Activated naive CD8-positive, alpha-beta T cell (primary cell): ENCODE measurements around the gene UBE2G1.
"Not testable (repeated sequence)": the region's sequence is repeated elsewhere in the genome, so short reads cannot be mapped to it uniquely, and the experiment has no call there.

Experiments
- H3K27ac Mint-ChIP-seq: one replicate; pipeline ENCODE4 v1.8.0; 2021; ENCODE audit warnings: mixed read lengths
- H3K27me3 Mint-ChIP-seq: one replicate; pipeline ENCODE4 v1.8.0; 2021; ENCODE audit warnings: mixed read lengths
- H3K36me3 Mint-ChIP-seq: one replicate; pipeline ENCODE4 v1.8.0; 2021; ENCODE audit warnings: mixed read lengths
- H3K4me1 Mint-ChIP-seq: one replicate; pipeline ENCODE4 v1.8.0; 2021; ENCODE audit warnings: low read depth, mixed read lengths
- H3K4me3 Mint-ChIP-seq: one replicate; pipeline ENCODE4 v1.8.0; 2021; ENCODE audit warnings: mild to moderate bottlenecking, mixed read lengths
- H3K9me3 Mint-ChIP-seq: one replicate; pipeline ENCODE4 v1.8.0; 2021; ENCODE audit warnings: low read depth, mixed read lengths

The UBE2G1 gene

DNA sequence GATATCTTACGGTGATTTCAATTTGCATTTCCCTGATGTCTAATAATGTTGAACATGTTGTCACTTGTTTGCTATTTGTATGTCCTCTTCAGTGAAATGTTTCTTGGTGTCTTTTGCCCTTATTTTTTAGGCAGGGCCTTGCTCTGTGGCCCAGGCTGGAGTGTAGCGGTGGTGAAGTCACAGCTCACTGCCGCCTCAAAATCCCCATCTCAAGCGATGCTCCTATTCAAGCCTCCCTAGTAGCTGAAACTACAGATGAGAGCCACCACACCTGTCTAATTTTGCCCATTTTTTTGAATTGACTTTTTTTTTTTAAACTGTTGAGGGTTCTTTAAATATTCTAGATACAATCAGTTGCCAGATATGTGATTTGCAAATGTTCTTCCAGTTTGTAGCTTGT, 8.3 kb downstream of the UBE2G1 start:
- no peak overlapping the region for H3K4me3 Mint-ChIP-seq
- peaks cover 5% of the 10 kb centered on the region for H3K36me3 Mint-ChIP-seq
- H3K27me3 Mint-ChIP-seq, result no peaks in the 10 kb centered on the region
- peaks cover 60% of the 10 kb centered on the region for H3K4me1 Mint-ChIP-seq
- no peaks in the 10 kb centered on the region for H3K9me3 Mint-ChIP-seq
- peak overlapping the region; percentile 59 for H3K27ac Mint-ChIP-seq

DNA sequence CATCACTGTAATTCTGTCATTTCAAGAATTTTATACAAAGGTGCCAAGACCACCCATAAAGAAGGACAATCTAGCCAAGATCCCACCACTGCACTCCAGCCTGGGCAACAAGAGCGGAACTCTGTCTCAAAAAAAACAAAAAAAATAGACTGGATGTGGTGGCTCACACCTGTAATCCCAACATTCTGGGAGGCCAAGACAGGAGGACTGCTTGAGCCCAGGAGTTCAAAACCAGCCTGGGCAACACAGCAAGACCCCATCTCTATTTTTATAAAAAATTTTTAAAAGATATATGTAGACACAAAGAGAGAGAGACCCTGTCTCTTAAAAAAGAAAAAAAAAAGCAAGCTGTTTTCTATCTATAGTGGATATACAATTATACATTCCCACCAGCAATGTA, 8.8 kb downstream of the UBE2G1 start:
- Mint-ChIP-seq H3K27ac (peak overlapping the region; percentile 59), H3K27me3 (no peaks in the 10 kb centered on the region), H3K4me3 (peak overlapping the region; percentile 60), H3K9me3 (no peaks in the 10 kb centered on the region), H3K4me1 (peaks cover 60% of the 10 kb centered on the region), H3K36me3 (peaks cover 5% of the 10 kb centered on the region)

DNA sequence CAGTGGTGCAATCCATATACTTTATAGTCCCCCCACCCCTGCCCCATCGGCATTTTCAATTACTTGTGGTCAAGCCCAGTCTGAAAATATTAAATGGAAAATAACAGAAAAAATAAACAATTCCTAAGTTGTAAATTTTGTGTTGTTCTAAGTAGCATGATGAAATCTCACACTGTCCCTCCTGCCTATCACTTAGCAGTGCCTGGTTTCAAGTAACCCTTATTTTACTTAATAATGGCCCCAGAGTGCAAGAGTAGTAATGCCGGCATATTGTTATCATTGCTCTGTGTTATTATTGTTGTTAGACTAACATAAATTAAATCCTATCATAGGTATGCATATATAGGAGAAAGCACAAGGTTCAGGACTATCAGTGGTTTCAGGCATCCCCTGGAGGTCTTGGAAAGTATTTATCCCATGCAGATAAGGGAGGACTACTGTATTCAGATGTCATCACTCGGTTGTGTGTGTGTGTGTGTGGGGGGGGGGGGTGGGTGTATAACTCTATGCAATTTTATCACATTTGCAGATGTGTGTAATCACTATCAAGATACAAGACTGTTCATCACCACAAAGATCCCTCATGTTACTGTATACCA, 9.3 kb downstream of the UBE2G1 start:
- H3K27ac Mint-ChIP-seq, result no peak overlapping the region
- peaks cover 58% of the 10 kb centered on the region for H3K4me1 Mint-ChIP-seq
- no peaks in the 10 kb centered on the region for H3K9me3 Mint-ChIP-seq

DNA sequence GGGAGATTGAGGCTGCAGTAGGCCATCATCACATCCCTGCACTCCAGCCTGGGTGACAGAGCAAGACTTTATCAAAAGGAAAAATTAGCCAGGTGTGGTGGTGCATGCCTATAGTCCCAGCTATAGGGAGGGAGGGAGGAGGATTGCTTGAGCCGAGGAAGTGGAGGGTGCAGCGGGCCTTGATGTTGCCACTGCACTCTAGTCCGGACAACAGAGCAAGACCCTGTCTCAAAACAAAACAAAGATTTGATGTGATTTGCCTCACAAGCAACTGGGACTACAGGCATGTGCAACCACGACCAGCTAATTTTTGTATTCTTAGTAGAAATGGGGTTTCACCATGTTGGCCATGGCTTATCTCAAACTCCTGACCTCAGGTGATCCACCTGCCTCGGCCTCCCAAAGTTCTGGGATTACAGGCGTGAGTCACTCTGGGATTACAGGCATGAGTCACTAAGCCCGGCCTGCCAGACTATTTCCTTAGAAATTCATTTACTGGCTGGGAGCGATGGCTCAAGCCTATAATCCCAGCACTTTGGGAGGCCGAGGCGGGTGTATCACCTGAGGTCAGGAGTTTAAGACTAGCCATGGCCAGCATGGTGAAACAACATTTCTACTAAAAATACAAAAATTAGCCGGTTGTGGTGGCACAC, 11.5 kb downstream of the UBE2G1 start:
- Mint-ChIP-seq H3K4me3 (no peak overlapping the region), H3K4me1 (peaks cover 57% of the 10 kb centered on the region)

More for the DNA sequence above, 9.3 kb downstream of the UBE2G1 start:
- Mint-ChIP-seq H3K4me3 (peak overlapping the region; percentile 60), H3K27me3 (no peaks in the 10 kb centered on the region), H3K36me3 (peaks cover 5% of the 10 kb centered on the region)

DNA sequence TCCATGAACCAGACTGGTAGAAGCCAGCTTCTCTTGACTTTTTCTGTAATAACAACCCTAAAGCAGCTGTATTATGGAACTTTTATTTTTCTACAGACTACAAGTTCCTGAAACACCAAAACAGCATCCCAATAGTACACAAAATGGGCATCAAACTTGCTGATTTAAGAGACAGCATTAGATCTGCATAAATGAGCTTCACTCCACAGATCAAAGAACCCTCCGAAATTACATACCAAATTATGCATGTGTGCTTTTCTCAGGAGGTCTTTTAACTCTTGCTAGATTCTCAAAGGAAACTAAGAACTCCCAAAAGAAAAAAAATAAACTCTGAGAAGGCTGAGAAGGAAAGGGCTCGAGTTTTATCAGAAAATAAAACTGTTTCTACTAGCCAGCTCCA, 12.3 kb downstream of the UBE2G1 start:
- Mint-ChIP-seq H3K4me3 (peak overlapping the region; percentile 13), H3K9me3 (no peaks in the 10 kb centered on the region), H3K4me1 (peaks cover 54% of the 10 kb centered on the region), H3K27ac (peak overlapping the region; percentile 71), H3K36me3 (peaks cover 5% of the 10 kb centered on the region), H3K27me3 (no peaks in the 10 kb centered on the region)

More for the DNA sequence above, 11.5 kb downstream of the UBE2G1 start:
- Mint-ChIP-seq H3K9me3 (no peaks in the 10 kb centered on the region), H3K27me3 (no peaks in the 10 kb centered on the region), H3K27ac (no peak overlapping the region), H3K36me3 (peaks cover 5% of the 10 kb centered on the region)

DNA sequence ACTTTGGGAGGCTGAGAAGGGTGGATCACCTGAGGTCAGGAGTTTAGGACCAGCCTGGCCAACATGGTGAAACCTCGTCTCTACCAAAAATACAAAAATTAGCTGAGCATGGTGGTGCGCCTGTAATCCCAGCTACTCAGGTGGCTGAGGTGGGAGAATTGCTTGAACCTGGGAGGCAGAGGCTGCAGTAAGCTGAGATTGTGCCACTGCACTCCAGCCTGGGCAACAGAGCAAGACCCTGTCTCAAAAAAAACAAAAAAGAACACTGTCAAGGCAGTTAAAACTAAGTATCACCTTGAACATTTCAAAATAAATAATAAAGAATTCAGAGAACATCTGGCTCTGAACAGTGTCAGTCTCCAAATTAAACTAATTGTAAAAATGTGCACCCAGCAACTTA, 16.3 kb downstream of the UBE2G1 start:
- not testable (repeated sequence) for H3K36me3 Mint-ChIP-seq, H3K27ac Mint-ChIP-seq, H3K4me3 Mint-ChIP-seq, H3K27me3 Mint-ChIP-seq, H3K9me3 Mint-ChIP-seq
- H3K4me1 Mint-ChIP-seq, result peaks cover 52% of the 10 kb centered on the region

DNA sequence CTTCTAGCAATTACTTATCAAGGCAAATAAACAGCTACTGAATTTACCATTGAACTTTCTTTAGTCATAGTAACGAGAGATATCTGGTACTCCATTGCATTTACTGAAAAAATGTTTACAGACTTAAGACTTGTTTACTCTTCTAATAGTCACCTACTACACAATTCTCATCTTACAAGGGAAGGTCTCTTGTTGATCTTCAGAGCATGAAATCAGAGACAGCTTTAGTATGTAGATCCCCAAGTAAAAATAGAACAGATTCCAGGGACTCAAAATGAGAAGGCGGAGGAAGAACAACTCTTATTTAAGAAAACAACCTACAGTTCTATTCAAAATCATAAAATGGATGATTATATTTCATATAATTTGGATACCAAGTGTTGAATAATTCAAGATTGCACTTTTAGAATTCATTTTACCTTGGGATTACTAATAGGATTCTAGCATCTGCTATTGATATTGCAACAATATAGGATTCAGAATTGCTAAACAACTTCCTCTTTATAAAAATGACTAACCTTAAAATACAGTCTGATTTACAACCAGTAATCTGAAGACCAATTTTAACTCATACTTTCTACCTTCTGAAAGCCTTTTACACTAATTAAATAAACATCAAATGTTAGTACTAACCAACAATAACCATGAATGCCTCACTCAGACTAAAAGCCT, 20.8 kb downstream of the UBE2G1 start:
- no peaks in the 10 kb centered on the region for H3K27me3 Mint-ChIP-seq
- no peak overlapping the region for H3K4me3 Mint-ChIP-seq
- H3K27ac Mint-ChIP-seq, result peak overlapping the region; percentile 46
- H3K36me3 Mint-ChIP-seq, result no peaks in the 10 kb centered on the region
- peaks cover 32% of the 10 kb centered on the region for H3K4me1 Mint-ChIP-seq
- no peaks in the 10 kb centered on the region for H3K9me3 Mint-ChIP-seq

DNA sequence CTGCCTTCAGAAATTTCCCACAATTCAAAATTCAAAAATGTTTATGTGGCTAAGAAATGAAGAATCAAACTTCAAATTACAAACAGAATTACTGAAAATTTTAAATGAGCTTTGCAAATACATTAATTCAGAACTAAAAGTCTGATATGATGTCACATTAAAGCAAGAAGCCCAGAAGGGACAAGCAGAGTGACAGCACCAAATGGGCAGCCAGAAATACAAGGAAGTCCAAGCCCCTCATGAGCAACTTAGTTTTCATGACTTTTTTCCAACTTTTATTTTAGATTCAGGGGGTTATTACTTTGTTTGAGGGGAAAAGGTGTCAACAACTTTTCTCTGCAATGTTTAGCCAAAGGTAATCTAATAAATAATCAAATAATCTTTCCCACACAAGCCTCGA, 21.5 kb downstream of the UBE2G1 start:
- Mint-ChIP-seq H3K36me3 (peaks cover 2% of the 10 kb centered on the region), H3K9me3 (no peaks in the 10 kb centered on the region), H3K27ac (no peak overlapping the region), H3K27me3 (no peaks in the 10 kb centered on the region), H3K4me3 (no peak overlapping the region), H3K4me1 (peaks cover 36% of the 10 kb centered on the region)

DNA sequence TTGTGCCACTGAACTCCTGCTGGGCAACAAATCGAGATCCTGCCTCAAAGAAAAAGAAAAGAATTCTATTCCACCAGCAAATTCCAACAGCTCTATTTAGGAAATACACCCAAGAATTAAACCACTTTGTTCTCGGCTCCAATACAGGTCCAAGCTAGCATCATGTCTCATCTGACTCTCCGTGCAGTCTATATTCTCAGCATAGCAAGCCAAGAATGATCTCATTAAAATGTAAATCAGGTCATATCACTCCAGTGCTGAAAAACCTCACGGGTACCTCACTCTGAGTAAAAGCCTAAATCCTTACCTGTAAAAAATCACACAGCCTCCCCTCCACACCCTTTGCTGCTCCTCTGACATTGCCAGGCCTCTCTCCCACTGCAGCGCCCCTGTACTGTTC, 23.9 kb downstream of the UBE2G1 start:
- no peak overlapping the region for H3K27ac Mint-ChIP-seq
- peaks cover 40% of the 10 kb centered on the region for H3K4me1 Mint-ChIP-seq
- H3K27me3 Mint-ChIP-seq, result no peaks in the 10 kb centered on the region
- no peaks in the 10 kb centered on the region for H3K9me3 Mint-ChIP-seq
- H3K36me3 Mint-ChIP-seq, result peaks cover 2% of the 10 kb centered on the region
- H3K4me3 Mint-ChIP-seq, result no peak overlapping the region

DNA sequence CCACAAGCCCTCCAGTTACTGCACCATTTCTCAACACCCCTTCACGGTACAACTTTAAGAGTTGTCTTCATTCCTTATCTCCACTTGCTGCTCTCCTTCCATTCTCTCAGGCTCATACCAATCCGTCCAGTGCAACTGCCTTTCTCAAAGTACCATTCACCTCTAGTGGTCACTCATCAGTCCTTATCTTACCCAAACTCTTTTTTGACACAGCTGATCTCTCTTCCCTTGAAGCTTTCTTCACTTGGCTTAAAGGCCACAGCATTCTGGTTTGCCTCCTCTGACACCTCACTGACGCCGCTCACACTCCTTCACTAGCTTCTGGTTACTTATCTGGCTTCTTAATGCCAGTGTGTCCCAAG, 24.9 kb downstream of the UBE2G1 start:
- no peaks in the 10 kb centered on the region for H3K27me3 Mint-ChIP-seq
- H3K4me3 Mint-ChIP-seq, result no peak overlapping the region
- H3K36me3 Mint-ChIP-seq, result peaks cover 2% of the 10 kb centered on the region

DNA sequence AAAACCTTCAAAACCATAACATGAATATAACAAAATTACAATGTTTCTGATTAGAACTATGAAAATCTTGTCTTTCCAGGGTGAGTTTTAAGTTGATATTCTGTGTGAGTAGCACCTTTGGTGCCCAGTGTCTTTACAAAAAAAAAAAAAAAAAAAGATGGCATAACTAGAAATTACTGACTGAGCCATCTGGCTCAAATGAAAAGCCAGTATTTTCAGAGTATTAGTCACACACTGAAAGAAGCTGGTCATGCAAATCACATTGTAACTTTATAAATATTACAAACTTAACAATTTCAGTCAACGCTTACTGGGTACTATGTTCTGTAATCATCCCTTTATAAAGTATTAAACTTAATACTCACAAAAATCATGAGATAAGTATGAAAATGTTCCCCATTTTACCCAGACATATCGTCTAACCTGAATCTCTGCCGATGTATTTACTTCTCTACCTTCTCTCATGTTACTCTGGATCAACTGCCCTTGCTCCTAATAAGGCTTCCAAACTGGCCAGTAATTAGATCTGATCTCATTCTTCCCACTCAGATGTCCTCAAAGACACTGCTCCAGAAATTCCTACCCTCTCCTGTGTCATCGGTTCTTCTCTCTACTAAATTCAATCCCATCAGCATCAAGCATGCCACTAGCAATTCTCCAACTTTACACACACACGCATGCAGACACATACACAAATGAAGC, 25.4 kb downstream of the UBE2G1 start:
- H3K9me3 Mint-ChIP-seq, result no peaks in the 10 kb centered on the region
- peaks cover 43% of the 10 kb centered on the region for H3K4me1 Mint-ChIP-seq
- no peaks in the 10 kb centered on the region for H3K27me3 Mint-ChIP-seq
- peaks cover 2% of the 10 kb centered on the region for H3K36me3 Mint-ChIP-seq
- H3K4me3 Mint-ChIP-seq, result no peak overlapping the region
- H3K27ac Mint-ChIP-seq, result no peak overlapping the region

More for the DNA sequence above, 24.9 kb downstream of the UBE2G1 start:
- Mint-ChIP-seq H3K4me1 (peaks cover 43% of the 10 kb centered on the region), H3K27ac (no peak overlapping the region), H3K9me3 (no peaks in the 10 kb centered on the region)

DNA sequence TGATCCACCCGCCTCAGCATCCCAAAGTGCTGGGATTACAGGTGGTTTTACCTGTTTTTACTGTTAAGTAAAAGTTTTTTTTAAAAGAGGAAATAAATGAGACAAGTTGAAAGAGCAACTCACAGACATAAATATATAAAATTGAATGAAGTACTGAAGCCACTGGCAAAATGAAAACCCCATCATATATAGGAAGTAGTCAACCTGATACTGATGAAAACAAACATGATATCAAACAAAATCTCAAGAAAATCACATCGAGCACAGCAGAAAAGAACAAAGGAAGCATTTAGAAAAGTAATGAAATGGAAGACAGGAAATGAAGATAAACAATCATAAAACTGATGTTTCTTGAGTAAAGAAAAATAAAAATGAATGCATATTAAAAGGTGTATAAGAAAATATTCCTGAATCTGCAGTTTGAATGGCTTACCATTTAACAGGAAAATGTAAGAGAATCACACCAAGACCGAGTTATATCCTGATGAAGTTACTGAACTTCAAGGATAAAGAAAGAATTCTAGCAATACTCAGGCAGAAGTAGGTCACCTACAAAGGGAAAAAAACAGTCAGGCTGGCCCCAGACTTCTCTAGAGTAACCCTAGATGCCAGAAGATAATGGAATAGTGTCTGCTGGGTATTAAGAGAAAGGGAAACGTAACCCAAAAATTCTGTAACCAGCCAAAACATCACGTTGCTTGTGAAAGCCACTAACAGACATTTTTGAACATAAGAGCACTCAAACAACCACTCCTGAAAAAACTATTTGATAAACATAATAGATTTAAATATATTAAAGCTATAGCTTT, 31.5 kb downstream of the UBE2G1 start:
- no peaks in the 10 kb centered on the region for H3K27me3 Mint-ChIP-seq
- H3K4me1 Mint-ChIP-seq, result peaks cover 56% of the 10 kb centered on the region
- H3K4me3 Mint-ChIP-seq, result peak overlapping the region; percentile 40
- H3K27ac Mint-ChIP-seq, result peak overlapping the region; percentile 6
- no peaks in the 10 kb centered on the region for H3K9me3 Mint-ChIP-seq
- no peaks in the 10 kb centered on the region for H3K36me3 Mint-ChIP-seq

DNA sequence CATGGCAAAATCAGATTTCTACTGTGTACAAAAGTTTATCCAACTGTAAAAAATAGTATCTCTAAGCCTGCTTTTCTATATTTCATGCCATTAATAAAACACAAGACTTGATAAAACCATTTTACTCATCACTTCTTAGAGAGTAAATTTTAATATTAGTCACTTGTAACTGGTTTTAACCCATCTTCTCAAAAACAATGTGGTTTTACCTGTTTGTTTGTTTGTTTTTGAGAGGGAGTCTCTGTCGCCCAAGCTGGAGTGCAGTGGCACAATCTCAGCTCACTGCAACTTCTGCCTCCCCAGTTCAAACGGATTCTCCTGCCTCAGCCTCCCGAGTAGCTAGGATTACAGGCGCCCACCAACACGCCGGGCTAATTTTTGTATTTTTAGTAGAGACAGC, 32.1 kb downstream of the UBE2G1 start:
- Mint-ChIP-seq H3K27me3 (no peaks in the 10 kb centered on the region), H3K36me3 (no peaks in the 10 kb centered on the region), H3K4me1 (peaks cover 58% of the 10 kb centered on the region), H3K27ac (peak overlapping the region; percentile 16), H3K4me3 (no peak overlapping the region), H3K9me3 (no peaks in the 10 kb centered on the region)

DNA sequence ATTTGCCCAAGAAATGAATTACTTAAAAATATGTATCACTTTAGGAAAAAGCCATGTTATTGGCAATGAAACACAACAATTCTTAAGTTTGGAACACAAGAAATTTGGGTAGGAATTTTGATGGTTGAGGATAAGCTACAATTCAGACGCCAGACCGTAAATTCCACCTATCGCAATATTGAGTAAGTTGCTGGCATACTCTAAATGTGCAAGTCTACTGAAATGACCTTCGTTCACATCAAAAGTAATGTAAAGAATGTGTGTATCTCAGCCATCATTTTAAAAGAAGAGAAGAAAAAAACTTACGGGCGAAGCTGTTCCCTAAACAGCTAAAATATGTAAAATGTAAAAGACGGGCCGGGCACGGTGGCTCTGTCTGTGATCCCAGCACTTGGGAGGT, 33.4 kb downstream of the UBE2G1 start:
- H3K27me3 Mint-ChIP-seq, result no peaks in the 10 kb centered on the region
- no peaks in the 10 kb centered on the region for H3K9me3 Mint-ChIP-seq
- H3K36me3 Mint-ChIP-seq, result peaks cover 3% of the 10 kb centered on the region
- H3K27ac Mint-ChIP-seq, result no peak overlapping the region
- H3K4me3 Mint-ChIP-seq, result no peak overlapping the region
- H3K4me1 Mint-ChIP-seq, result peaks cover 54% of the 10 kb centered on the region
